ENCODE data around the gene IFNGR2.

- TF ChIP-seq POLR2AphosphoS5 (IDR thresholded peaks at IDR 0.05; ENCODE audit: low read depth, low read length): no peak
- TF ChIP-seq POLR2A (IDR thresholded peaks at IDR 0.05; ENCODE audit: low read depth, low read length): no peak
- TF ChIP-seq TAF1 (IDR thresholded peaks at IDR 0.05; ENCODE audit: low read depth, low read length): no peak
- TF ChIP-seq SPI1 (IDR thresholded peaks at IDR 0.05; ENCODE audit: low read depth, low read length): no peak
Measured at GRCh38 chr21:33392284-33392985, 10.8 kb upstream of the IFNGR2 start.

Data from GM12891 (cell line).